GM10248 (cell line): Measurements from ENCODE around the gene POGK.

Experiments
- CTCF ChIA-PET: fragments of 300-600 bp; sonication (Branson Sonifier 250); formaldehyde crosslinking; extraction: SDS; loops from one replicate; lab custom pipeline; 2021; ENCODE audit warnings: antibody characterized with exemption; lab: Yijun Ruan, JAX
- POLR2A ChIA-PET: fragments of 350-650 bp; sonication (Branson Sonifier 250); formaldehyde crosslinking; extraction: SDS; loops from one replicate; lab custom pipeline; 2020; ENCODE audit warnings: antibody characterized with exemption; lab: Yijun Ruan, JAX
- DNase-seq: peaks from one replicate; pipeline ENCODE4 v3.0.0; 2012; ENCODE audit errors: extremely low spot score
- CTCF ChIP-seq: IDR thresholded peaks from 2 replicates; pipeline ENCODE4 v1.5.1; 2012; ENCODE audit warnings: mild to moderate bottlenecking, low read depth; ENCODE audit errors: extremely low read depth, missing control alignments, control extremely low read depth

POGK gene

GRCh38 chr1:166865926-166866325 lies 26.7 kb downstream of the POGK start:
- ChIA-PET POLR2A (no interaction called here), CTCF (interaction anchor here (0.7 kb wide), 1 partner anchor 44 kb away, joined by 3 read pairs; no protein-coding TSS in a partner anchor)
- TF ChIP-seq CTCF: no peak
- no peak for DNase-seq

DNA sequence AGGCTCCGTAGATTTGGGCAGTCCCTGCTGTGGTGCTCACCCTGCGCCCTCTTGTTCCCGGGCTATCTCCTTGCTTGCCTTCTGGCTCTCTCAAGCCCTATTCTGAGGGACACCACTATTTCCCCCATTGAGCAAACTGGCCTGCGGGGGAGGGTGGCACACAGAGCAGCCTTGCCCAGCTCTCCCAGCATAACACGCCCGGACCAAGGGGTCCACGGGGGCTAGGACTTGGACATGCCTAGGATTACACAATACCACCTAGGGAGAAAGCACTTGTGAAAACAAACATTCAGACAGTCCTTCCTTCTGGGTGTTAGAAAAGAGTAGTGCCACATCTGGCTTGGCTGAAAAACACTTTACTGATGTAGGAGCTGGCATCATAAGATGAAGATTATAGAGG lies 29.4 kb downstream of the POGK start:
- ChIA-PET POLR2A (no interaction called here), CTCF (interaction anchor here (0.9 to 1.7 kb wide), 6 partner anchors 11 to 194 kb away, joined by 3 to 6 read pairs (median 4); no protein-coding TSS in a partner anchor)
- TF ChIP-seq CTCF: no peak
- DNase-seq: no peak

DNA sequence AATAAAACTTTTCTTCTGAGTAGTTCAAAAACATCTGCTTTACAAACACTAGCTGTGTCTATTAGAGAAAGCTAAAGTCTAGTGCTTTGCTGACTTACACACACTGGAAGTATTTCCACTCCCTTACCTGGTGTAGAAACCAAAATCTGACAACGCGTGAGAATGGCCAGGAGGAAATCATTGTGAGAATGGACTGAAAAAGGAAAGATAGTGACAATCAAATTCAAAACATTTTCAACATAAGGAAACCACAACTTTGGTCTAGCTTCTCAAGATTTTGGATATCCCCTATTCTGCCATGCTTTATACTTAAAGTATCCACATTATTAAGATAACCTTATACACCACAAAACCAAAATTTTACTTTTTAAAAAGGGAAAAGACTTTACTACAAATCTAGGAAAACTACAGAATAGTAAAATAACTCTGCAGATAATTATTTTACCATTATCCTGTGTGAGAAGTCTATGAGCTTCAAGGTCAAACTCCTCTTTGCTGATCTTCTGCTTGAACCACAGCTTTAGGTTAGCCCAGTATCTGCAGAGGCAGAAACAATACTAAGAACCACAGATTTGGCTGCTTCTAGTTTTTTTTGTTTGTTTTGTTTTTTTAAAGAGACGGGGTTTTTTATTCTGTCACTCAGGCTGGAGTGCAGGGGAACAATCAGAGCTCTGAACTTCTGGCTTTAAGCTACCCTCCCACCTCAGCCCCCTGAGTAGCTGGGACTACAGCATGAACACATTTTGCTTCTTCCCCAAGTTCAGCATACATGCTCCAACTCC lies 30.2 kb downstream of the POGK start:
- POLR2A ChIA-PET: no interaction called here
- CTCF ChIA-PET: interaction anchor here (0.8 to 1.7 kb wide), 9 partner anchors 10 to 325 kb away, joined by 3 to 6 read pairs (median 4); no protein-coding TSS in a partner anchor
- TF ChIP-seq CTCF: no peak
- DNase-seq: no peak

GRCh38 chr1:166870584-166870983 lies 31.3 kb downstream of the POGK start:
- ChIA-PET CTCF (interaction anchor here (1.2 kb wide), 1 partner anchor 13 kb away, joined by 3 read pairs; no protein-coding TSS in a partner anchor), POLR2A (no interaction called here)
- DNase-seq: no peak
- no peak for TF ChIP-seq CTCF

DNA sequence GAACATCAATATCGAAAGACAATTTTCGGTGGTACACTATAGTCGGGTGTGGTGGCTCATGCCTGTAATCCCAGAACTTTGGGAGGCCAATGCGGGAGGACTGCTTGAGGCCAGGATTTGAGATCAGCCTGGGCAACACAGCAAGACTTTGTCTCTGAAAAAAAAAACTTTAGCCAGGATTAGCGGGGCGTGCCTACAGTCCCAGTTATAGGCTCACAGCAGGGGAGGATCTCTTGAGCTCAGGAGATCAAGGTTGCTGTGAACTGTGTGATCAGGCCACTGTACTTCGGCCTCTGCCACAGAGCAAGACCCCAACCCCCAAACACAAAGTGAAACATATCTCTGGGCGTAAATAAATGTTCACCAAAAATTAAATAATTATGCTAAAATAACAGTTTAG lies 35.2 kb downstream of the POGK start:
- TF ChIP-seq CTCF: no peak
- CTCF ChIA-PET: no interaction called here
- POLR2A ChIA-PET: no interaction called here

GRCh38 chr1:166875302-166875733 lies 36.0 kb downstream of the POGK start:
- ChIA-PET POLR2A (no interaction called here), CTCF (interaction anchor here (0.7 to 2.9 kb wide), 9 partner anchors 11 to 659 kb away, joined by 3 to 11 read pairs (median 4); partner anchors contain the start of genes POGK and POU2F1)
- no peak for TF ChIP-seq CTCF
- DNase-seq: no peak

More for the DNA sequence above, 35.2 kb downstream of the POGK start:
- DNase-seq: no peak
